Stimulated activated CD4-positive, alpha-beta T cell treated with anti-CD3 and anti-CD28 coated beads, TNF-alpha, amount 100 ng/mL, for 4 hours (primary cell): ENCODE data around the gene MAX.

Experiments used
- DNase-seq, 3 experiments: peaks; one replicate each; pipeline ENCODE4 v3.0.0-alpha.2; 2020; ENCODE audit warnings: low read depth in 3 of 3

MAX gene, protein sequence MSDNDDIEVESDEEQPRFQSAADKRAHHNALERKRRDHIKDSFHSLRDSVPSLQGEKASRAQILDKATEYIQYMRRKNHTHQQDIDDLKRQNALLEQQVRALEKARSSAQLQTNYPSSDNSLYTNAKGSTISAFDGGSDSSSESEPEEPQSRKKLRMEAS

DNA sequence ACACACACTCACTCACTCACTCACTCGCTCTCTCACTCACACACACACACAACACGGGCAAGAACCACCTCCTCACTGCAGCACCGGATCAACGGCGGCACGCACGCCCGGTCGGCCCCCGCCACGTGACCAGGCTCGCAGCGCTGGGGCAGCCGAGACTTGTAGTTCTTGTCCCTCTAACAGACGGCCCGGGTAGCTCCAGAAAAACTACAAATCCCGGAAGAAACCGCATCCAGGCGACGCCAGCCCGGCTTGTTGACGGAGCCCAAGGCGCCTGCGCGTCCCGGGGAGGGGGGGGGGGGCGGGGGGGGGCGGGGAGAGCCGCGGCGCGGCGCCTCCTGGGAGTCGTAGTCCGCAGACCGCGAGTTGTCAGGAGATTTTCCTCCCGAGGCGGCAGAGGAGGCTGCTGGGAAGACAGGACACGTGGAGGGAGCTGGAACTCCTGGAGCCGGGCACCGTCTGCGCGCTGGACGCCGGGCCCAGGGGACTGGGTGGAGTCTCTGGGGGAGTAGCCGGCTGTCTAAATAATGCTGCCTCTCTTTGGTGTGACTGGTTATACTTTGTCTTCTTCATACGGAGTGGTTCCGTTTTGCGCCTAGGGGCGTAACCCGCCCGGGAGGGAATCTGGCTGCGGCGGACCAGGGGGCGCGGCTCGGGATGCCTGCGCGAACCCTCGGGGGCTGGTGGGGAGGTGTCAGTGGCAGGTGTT, at the start of gene MAX:
MAX (minus strand) TSS at position 77 of the 709 bp plus-strand sequence. CDS start 178 bp downstream, outside the sequence.
- peak; percentile 93 to 98 (median 97) for DNase-seq

DNA sequence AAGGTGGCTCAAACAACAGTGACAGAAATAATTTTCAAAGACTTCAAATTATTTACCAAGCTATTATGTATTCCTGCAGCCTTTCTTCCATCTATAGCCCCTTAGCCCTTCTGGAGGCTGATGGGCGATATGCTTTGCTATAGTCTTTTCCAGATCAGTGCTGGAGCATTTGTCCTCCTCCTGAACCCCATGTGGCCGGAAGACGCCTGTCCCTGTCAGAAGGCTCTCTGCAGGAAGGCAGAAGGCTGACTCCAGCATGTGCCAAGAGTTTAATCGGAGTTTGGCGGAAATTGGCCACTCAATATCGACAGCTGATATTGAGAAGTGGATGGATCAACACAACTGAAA, 49.3 kb upstream of the MAX start:
- no peak for DNase-seq

DNA sequence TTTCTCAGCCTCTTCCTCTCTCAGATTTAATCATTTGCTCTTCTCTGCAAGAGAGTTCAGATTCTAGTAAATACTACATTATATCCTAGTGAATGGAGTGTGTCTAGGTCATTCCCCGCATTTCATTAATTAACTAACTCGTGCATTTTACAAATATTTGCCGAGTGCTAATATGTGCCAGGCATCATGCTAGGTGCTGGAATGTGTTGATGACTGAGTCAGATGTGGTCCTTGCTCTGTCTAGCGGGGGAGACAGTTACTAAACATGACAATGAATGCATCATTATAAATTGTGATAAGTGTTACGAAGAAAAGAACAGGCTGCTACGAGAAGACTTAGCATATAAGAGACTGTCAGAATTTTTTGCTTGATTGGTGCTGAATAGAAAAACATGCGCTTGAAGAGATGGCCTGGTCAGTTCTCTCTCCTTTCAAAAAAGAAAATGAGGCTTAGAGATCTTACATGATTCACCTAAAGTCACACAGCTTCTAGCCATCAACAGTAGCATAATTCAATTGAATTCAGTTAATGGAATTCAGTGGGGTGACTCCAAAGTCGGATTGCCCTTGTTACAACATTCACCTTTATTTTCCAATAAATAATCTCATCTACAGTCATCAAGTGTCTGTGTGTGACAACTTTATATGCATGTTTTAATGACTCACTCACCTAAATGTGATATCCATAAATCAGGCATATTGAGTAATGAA, 48.7 kb upstream of the MAX start:
- DNase-seq: no peak

DNA sequence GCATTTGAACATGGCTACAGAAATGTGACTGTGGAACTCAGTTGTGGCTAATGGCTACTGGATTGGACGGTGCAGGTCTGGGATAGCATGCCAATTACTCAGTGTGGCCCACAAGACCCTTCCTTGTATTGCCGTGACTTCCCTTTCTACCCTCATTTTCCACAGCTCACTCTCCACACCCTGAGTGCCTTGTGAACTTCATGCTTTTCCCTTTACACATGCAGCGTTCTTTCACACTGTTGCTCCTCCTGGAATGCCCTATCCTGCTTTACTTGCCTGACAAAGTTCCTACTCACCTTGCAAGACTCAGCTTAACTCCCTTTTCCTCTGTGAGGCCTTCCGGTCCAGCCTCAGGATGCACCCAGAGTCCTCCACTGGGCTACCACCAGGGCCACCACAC, 46.8 kb upstream of the MAX start:
- DNase-seq: no peak

DNA sequence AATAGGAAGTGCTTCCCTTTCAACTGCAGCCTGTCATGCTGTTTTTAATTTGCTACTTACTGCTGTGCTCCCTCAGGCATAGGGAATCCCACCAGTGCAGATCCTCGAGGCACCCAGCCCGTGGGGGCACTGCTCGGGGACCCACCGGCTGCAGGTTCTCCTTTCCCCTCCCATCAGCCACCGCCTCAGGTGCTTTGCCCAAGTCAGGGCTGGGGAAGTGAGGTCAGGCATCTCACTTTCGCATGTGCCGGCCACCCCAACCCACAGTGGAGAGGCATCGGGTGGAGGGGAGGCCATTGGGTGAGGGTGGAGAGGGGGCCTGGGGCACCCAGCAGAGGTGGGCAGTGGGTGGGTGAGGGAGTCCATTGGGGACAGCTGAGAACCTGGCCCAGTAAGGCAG, 41.9 kb upstream of the MAX start:
- DNase-seq: no peak

DNA sequence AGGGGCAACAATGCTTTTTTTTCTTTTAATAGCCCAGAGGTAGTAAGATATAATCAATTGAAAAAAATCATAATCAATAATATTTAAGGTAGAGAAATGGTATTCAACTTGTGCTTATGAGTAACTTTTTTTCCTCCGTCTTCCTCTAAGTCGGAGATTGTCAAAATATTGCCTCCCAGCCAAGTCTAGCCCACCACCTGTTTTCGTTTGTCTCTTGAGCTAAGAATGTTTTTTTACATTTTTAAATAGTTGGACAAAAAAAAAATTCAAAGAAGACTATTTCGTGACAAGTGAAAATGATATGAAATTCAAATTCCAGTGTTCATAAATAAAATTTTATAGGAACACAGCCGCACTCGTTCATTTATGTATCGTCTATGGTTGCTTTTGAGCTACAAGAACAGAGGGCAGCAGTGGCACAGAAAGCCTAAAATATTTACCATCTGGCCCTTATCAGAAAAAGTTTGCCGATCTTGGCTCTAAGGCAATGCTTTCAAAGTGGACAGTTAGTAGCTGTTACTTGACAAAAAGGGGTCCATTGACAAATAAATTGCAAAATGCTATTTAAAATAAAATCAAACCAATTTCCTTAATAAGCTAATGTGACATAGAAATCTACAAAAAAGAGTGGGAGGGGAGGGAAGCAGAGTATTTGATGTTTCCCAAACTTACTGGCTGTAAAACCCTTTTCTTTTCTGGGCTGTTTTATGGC, 40.8 kb upstream of the MAX start:
- DNase-seq: no peak

DNA sequence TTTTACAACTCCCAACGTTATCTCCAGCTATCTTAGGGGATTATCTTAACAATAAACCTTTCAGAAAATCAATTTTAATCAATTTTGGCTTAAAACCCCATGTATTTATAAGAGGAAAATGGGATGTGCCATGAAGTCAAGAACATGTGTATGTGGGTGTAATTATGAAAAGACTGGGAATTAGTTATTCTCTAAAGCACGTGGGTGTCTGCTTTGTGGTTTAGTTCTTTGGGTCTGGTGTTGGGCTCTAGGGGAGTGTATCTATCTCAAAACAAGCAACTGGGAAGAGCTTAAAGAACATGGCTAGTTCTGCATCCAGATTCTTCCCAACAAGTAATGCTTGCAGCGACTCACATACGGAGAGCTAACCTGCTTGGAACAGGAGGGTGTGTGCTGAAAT, 40.1 kb upstream of the MAX start:
- DNase-seq: no peak

DNA sequence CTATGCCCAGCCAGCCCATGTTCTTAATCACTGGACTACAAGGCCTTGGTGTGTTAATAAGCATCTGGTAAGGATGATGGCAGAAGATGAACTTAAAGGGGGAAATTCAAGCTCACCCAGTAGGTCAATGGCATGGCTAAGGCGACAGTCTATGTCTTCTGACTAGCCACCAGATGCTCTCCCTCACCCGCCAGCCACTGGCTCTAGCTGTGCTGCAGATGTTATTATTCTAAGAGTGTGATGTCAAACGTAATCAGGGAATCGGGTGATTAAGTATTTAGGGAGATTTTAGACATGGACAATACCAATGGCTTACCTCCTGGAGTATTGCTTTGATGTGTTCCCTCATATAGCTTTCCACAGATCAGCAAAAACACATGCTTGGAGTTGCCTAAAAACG, 39.2 kb upstream of the MAX start:
- DNase-seq: no peak

DNA sequence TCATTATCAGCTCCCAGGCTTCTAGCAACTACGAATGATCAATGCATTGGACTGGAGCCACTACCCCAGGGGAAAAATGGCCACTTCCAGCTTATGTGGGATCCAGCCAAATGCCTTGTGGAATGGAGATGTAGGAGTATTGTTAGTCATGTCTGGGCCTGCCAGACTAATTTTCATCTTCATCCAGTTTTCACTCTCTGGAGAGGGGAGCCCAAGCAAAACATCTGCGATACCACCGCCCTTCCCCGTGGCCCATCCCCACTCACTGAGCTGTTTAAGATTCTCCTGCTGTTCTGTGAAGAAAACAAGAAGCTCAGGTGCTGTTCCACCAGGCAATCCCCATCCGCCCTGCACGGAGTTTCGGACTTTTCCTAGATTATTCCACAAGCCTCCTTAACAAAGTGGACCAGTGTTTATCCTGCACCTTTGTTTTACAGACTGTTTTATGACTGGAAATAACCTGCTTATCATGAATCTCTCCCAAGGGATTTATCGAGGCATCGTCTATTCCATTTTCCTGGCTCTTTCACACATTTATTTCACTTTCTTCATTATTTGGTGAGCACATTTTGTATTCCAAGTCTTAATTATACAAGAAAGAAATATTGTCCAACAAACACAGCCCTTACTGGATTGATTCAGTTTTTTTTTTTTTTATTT, 35.5 kb upstream of the MAX start:
- no peak for DNase-seq

DNA sequence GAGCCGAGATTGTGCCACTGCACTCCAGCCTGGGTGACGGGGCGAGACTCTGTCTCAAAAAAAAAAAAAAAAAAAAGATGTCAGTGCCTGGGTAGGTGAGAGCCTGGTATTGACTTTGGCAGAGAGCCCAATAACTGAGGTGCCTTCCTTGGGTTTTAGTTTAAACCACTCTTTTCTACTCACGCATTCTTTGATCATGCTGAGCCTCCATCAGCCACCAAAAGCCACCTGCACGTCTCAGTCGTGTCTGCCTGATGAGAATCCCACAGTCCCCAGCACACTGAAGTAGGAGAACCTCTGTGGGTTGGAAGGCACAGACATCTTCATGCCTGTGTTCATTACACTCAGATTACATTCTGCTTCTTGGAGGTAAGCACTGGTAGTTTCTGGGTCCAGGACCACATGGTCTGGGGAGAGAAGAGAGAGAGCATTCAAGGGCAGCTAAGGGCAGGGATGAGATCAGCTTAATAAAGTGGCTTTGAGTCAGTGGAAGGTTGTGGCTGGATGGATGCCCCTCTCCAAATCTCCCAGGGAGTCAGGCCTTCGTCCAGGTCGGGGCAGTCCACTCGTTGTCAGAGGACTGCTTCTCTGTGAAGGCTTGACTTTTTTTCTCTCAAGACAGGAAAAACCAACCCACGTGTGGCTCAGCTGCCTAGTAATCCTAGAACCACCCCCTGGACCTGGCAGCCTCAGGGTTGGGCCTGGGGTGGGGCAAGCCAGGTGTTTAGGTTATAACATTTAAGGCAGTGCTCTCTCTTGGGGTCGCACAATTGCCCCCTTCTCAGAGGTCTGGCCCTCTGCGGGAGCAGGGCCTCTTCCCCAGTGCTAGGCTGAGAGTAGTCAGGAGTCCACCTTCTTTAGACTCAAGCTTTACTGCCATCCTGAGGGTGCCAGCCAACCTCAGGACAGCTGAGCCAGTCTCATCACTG, 32.6 kb upstream of the MAX start:
- DNase-seq: no peak

DNA sequence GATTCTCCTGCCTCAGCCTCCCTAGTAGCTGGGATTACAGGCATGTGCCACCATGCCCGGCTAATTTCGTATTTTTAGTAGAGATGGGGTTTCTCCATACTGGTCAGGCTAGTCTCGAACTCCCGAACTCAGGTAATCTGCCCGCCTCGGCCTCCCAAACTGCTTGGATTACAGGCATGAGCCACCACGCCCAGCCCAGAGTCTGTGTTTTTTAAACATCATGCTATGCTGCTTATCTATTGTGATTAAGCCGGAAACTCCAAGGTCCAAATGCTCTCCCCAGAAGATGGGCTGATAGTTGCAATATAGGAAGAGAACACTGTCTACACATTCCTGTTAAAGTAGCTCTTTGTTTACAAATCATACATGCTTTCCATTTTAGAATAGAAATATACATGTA, 30.5 kb upstream of the MAX start:
- no peak for DNase-seq

DNA sequence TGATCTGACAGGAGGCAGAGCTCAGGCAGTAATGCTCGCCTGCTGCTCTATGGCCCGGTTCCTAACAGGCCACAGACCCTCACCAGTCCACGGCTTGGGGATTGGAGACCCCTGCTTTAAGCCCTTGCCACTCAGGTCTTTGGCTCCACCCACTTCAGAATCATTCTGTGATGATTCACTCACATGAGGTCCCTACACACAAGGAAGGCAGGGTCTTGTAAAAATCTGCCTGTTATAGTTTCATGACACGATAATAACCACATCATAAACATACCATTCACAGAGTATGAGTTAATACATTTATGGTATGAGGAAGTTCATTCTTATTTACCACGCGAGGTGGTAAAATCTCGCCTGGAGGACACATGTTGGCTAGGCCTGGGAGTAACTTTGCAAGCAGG, 29.0 kb upstream of the MAX start:
- no peak for DNase-seq

DNA sequence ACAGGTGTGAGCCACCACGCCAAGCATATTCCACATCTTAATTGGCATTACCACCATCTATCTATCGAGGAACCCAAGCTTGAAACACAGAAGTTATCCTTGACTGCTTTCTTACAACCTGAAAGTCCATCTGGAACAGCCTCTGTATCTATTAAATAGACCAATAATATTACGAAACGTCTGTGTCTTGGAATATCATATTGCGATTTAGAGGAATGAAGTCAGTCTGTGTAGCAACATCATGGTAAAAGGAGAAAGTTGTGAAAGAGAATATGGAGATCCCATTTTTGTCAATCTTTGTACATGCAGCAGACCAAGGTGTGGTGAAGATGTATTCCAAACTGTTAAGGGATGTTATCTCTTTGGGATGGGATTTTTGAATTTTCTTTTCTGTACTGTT, 25.8 kb upstream of the MAX start:
- DNase-seq: no peak

DNA sequence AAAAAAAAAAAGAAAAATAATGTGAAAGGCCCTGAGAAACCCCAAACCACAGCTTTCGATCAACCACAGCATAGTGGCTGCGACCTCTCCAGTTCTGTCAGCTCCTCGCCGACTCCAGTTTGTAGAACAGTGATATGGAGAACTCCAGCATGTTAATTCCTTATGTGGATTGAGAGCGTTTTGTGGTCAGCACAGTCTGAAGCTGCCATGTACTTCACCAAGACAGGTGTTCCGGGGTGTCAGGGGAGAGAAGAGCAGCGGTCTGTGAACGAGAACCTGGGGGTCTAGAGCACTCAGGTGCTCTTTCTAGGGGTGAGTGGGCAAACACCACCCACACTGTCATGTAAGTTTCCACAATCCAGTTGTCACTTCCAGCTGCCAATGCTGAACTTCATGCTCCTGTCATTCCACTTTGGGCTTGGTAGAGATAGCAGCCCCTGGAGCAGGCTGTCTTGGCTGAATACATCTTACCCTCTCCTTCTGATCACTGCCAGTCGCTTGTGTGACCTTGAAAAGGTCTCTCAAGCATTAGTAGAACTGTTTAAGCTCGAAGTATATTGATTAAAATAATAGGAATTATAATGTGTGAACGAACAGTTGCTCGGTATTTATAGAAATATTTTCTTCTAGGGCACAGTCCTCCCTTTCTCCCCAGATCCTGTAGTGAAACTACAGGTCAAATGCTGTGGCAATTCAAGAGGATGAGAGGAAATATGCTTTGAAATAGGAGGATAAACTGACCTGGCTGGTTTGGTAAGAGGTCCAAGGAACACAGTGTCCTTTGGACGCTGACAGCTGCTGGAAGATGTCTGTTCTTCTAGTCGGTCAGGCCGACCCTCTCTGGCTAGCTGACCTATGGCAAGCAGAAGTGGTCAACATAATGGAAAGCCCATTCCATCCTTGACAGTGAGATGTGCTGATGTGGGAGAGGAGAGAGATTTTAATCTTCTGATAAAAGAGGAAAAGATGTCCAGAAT, 15.7 kb upstream of the MAX start:
- no peak for DNase-seq

DNA sequence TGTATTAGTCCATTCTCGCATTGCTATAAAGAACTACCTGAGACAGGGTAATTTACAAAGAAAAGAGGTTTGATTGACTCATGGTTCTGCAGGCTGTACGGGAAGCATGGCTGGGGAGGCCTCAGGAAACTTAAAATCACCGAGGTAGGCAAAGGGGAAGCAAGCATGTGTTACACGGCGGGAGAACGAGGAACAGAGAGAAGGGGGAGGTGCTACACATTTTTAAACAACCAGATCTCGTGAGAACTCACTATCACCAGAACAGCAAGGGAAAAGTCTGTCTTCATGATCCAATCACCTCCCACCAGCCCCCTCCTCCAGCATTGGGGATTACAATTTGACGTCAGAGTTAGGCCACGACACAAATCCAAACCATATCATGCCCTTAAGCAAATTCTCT, 13.3 kb upstream of the MAX start:
- no peak for DNase-seq

DNA sequence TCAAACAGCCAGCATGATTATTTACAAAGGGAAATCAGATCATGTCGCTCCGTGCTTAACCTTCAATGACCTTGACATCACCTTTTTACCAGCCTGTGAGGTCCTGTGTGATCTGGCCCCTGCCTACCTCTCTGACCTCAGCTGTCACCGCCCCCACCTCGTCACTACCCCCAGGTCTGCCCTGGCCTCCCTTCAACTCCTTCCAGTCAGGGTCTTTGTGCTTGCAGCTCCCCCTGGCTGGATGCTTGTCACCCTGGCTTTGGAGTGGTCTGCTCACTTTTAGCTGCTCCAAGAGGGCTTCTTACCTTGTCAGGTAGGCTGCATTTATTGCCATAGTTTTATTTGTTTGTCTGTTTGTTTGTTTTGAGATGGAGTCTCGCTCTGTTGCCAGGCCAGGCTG, 8.2 kb upstream of the MAX start:
- no peak for DNase-seq

DNA sequence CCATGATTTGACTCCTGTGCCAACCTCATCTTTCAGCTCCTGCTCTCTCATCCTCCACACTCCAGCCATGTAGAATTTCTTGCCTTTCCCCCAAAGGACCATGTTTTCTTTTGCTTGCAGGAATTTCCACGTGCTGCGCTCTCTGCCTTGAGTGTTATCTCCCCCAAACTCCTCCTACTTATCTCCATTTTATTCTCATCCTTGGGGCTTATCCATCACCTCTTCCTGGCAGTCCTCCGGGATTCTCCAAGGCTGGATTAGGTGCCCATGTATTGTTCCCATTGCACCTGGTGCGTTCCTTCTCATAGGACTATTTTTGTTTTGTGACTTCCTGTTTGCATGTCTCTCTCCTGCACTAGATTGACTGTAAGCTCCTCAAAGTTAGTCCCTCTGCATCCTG, 7.0 kb upstream of the MAX start:
- no peak for DNase-seq

DNA sequence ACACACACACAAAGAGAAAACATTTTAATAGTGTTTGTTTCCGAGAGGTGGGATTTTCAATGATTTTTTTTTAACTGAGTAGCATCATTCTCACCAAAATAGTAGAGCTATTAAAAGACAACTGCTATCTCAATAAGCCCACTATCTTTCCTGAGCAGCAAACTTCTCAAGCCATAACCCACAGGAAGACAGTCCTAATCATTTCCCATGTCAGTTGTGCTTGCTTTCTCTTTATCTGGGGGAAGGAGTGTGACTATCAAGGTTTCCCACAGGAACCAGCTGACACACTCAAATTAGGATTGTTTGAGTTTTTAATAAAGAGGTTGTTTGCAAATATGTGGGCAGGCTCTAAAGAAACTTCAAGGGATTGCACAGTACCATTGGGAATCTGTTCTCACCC, 4.9 kb upstream of the MAX start:
- no peak for DNase-seq

DNA sequence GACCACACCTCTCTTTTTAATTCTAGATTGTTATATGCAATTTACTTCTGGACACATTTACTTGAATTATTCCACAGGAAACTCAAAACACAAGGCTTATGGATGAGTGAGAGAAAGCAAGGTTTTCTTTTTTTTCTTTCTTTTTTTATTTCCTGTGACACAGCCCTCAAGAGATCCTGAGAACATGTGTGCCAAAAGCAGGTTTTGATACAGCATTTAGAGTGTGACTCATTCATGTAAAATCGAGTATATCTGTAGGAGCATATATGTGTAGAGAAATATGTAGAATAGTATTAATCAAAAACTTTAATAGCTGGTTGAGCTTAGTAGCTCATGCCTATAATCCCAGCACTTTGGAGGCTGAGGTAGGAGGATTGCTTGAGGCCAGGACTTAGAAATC, 4.4 kb upstream of the MAX start:
- no peak for DNase-seq

DNA sequence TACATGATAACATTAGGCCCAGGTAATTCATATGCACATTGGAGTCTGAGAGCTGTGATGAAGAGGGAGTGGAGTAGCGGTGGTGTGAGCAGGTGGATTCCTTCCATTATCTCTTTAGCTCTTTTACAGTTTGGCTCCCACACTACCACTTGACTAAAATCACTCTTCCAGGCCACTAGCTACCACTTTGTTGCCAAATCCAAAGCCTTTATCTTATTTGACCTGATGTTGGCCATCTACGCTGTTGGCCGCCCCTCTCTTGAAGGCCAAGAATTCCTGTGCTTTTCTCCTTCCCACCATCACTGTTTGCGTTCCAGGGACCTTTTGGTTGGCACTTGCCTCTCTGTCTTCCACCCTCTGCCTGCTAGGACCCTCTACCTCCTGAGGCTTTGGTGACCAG, 4.0 kb upstream of the MAX start:
- DNase-seq: no peak
